ENCODE measurements around the gene LAMA2. TPM values are rescaled to one million over a fixed set of nuclear protein-coding genes. Genes with fewer than 3 reads are reported as not detected.

Gene LAMA2
- total and polyA plus RNA-seq, 2 of the 8 experiments (the other 6 are each of a cell fraction or from before 2014, with no cell fraction given), result 1.3 to 3.8 TPM

- TF ChIP-seq NRF1 (IDR thresholded peaks at IDR 0.05; ENCODE audit: low read depth, low read length), result no peak
These were observed 27.3 kb upstream of the LAMA2 start (continued) for GRCh38 chr6:128855581-128856085.
